Upper lobe of right lung (tissue), 1 donor: ENCODE results near the gene HYKK. TPM values are rescaled to one million over a fixed set of nuclear protein-coding genes. Genes with fewer than 3 reads are reported as not detected.
A peak's percentile ranks its signal among the peaks of the same experiment; 100 is the strongest.

Experiments used
- ATAC-seq: fragments of 200-7000 bp; cut with Tn5 transposase; one replicate; pipeline ENCODE4 v1.9.1; 2020; ENCODE audit warnings: mild to moderate bottlenecking, moderate library complexity
- DNase-seq: peaks from one replicate; pipeline ENCODE4 v3.0.0-alpha.2; 2020
- H3K27ac ChIP-seq: fragments of 200-600 bp; one replicate; pipeline ENCODE4 v1.8.0; 2022
- H3K27me3 ChIP-seq: fragments of 200-600 bp; one replicate; pipeline ENCODE4 v1.8.0; 2022; ENCODE audit warnings: mild to moderate bottlenecking
- H3K36me3 ChIP-seq: fragments of 200-600 bp; one replicate; pipeline ENCODE4 v1.8.0; 2022
- H3K4me1 ChIP-seq: fragments of 200-600 bp; one replicate; pipeline ENCODE4 v1.8.0; 2022
- H3K4me3 ChIP-seq: fragments of 200-600 bp; one replicate; pipeline ENCODE4 v1.8.0; 2022; ENCODE audit warnings: mild to moderate bottlenecking
- H3K9me3 ChIP-seq: fragments of 200-600 bp; one replicate; pipeline ENCODE4 v1.8.0; 2022
- intact Hi-C: fragments of 100-400 bp; cut with DNase I; formaldehyde crosslinking; loops from one replicate; pipeline ENCODE4 v1.11.0; 2022
- long read RNA-seq: library from polyadenylated mRNA; unstranded; transcript quantifications from one replicate; pipeline ENCODE4 v2.0.0, GENCODE V29; 2021
- total RNA-seq: library from RNA; stranded (reverse); fragmentation: NEBNext Ultra II Directional; extraction: Animal tissue kit (Norgen Biotek cat#: 25700); gene quantifications from one replicate; pipeline ENCODE4 v1.2.1, GENCODE V29; 2021
- TF ChIP-seq, protein P1 (sequence below): fragments of 200-600 bp; IDR thresholded peaks from one replicate; pipeline ENCODE4 v1.8.0; 2022; ENCODE audit warnings: antibody characterized with exemption
- donor health status: DM: no; HTN: yes; CAD: no; lungs with severe emphysema.

Gene HYKK, protein sequence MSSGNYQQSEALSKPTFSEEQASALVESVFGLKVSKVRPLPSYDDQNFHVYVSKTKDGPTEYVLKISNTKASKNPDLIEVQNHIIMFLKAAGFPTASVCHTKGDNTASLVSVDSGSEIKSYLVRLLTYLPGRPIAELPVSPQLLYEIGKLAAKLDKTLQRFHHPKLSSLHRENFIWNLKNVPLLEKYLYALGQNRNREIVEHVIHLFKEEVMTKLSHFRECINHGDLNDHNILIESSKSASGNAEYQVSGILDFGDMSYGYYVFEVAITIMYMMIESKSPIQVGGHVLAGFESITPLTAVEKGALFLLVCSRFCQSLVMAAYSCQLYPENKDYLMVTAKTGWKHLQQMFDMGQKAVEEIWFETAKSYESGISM
- 4.1 TPM for total RNA-seq
- long read RNA-seq, partial matches to known transcripts = 0 of 4 reads
- long read RNA-seq, other reads (novel, unspliced or antisense) = 2 of 4 reads

DNA sequence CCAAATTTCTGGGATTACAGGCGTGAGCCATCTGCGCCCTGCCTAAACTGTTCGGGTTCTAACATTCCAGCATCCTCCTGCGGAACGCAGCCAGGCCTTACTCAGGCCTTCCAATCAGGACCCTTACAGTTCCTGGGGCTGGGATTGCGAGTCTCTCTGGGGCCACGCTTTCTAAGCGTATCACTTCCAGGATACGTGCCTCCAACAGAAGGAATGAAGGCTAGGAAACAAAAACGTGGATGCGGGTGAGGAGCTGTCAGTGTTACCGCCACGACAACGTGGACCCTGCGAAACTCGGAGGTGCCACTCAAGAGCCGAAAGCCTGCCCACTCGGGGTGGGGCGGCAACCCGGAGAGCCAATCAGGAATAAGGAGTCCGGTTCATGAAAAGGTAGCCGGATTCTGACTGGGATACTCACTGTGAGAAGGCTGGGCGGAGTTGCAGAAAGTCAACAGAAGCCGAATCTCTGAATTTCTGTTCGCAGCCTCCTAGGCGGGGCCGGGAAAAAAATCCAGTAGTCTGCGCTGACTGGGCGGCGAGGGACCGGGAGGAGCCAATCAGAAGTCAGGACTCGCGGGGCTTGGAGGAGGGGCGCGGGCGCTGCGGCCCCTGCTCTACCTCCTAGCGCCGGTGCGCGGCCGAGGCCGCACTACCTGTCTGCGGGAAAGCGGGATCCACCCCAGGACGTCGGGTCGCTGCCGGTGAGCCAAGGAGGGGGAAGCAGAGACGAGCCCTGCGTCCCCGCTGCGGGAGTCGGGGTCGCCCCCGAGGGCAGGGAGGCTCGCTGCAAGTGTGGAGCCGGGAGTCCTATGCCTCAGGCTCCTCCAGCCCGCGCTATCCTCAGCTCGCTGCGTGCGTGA is at the start of gene HYKK:
TSS of gene HYKK (plus strand) at position 607 of the 860 bp plus-strand sequence. CDS start 5,512 bp downstream, outside the sequence.
- peak; percentile 98 for ATAC-seq
- Histone ChIP-seq H3K27me3 (no peaks in the 10 kb centered on the region), H3K4me1 (peaks cover 5% of the 10 kb centered on the region), H3K36me3 (no peaks in the 10 kb centered on the region), H3K27ac (peak within 1 kb of the TSS; percentile 65), H3K9me3 (no peaks in the 10 kb centered on the region), H3K4me3 (peak within 1 kb of the TSS; percentile 86)
- intact Hi-C loops = no loop called here
- TF ChIP-seq, protein P1, sequence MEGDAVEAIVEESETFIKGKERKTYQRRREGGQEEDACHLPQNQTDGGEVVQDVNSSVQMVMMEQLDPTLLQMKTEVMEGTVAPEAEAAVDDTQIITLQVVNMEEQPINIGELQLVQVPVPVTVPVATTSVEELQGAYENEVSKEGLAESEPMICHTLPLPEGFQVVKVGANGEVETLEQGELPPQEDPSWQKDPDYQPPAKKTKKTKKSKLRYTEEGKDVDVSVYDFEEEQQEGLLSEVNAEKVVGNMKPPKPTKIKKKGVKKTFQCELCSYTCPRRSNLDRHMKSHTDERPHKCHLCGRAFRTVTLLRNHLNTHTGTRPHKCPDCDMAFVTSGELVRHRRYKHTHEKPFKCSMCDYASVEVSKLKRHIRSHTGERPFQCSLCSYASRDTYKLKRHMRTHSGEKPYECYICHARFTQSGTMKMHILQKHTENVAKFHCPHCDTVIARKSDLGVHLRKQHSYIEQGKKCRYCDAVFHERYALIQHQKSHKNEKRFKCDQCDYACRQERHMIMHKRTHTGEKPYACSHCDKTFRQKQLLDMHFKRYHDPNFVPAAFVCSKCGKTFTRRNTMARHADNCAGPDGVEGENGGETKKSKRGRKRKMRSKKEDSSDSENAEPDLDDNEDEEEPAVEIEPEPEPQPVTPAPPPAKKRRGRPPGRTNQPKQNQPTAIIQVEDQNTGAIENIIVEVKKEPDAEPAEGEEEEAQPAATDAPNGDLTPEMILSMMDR = peak; percentile 9
- DNase-seq = peak; percentile 94

DNA sequence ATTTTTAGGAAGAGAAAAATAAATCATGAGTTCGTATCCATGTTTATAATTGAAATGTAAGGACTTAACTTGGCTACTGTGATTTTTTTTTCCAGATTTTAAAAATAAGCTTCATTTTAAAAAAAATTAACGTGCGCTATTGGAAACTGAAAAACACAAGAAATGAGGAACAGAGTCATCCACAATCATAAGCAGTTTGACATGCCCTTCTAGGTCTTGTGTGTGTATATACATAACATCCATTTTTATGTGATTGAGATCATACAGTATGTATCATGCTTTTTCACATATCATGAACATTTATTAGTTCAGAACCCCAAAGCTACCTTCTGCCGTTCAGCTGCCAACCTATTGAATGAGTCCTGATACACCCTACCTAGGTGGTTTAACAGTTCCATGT is 46.6 kb upstream of the HYKK start:
- peaks cover 27% of the 10 kb centered on the region for H3K4me1 ChIP-seq

DNA sequence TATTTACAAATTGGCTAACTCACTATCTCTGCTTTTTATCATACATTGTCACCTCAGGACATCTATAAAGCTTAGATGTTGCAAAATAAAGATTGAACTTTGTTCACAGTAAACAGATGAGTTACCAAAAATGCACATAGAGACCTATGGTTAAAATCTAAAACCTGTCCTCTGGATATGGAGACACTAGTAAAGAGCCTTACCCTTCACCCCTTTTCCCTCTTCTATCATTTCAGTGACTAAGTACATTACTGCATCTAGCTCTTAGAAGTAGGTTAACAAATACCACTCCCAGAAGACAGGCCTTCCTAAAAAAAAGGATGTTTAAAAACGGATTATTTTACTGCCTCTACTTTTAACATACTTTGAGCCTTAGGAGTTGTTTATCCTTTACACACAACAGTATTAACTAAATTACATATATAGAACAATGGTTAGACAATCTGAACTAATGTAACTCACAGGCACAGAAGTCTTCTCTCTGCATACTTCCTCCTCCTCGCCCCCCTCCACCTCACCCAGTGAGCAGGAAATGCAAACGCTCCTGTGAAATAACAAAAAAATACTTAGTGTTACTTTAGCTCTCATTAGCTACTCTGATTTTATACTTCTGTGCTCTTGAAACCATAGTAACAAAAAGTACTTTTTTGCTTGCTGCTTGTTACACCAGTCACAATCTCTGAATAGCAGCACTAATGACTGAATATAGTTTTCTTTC is 46.0 kb upstream of the HYKK start:
- DNase-seq (no peak), ATAC-seq (peak; percentile 56)
- Histone ChIP-seq H3K27ac (no peak overlapping the region), H3K27me3 (no peaks in the 10 kb centered on the region), H3K36me3 (peaks cover 34% of the 10 kb centered on the region), H3K9me3 (no peaks in the 10 kb centered on the region), H3K4me1 (peaks cover 21% of the 10 kb centered on the region), H3K4me3 (no peak overlapping the region)
- TF ChIP-seq, protein P1 = no peak
- intact Hi-C loops = no loop called here

More for the DNA sequence above, 46.6 kb upstream of the HYKK start:
- ATAC-seq (no peak), DNase-seq (no peak)
- TF ChIP-seq, protein P1 = no peak
- peaks cover 28% of the 10 kb centered on the region for H3K36me3 ChIP-seq
- no peak overlapping the region for H3K4me3 ChIP-seq
- H3K9me3 ChIP-seq = no peaks in the 10 kb centered on the region
- no peak overlapping the region for H3K27ac ChIP-seq
- intact Hi-C loops = no loop called here
- no peaks in the 10 kb centered on the region for H3K27me3 ChIP-seq

DNA sequence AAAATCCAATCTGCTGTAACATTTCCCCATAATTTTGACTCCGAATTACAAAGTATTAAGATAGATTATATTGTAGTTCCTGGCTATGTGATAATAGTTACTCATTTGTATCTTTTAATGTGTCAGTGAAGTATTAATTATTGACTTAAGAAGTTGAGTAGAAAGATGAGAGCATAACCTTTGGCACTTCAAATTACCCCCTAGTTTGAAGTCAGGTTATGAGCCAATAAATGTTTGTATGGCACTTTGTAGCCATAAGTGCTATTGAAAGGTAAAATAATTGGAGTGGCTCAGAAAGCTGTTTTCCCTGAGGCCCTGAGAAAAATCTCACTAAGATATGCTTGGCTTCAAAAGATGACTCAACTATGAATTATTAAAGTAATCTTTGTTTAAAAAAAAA is 38.3 kb upstream of the HYKK start:
- no peaks in the 10 kb centered on the region for H3K27me3 ChIP-seq
- no peaks in the 10 kb centered on the region for H3K9me3 ChIP-seq
- intact Hi-C loops = no loop called here
- DNase-seq (no peak), ATAC-seq (no peak)
- H3K4me1 ChIP-seq = no peaks in the 10 kb centered on the region
- no peak overlapping the region for H3K4me3 ChIP-seq
- no peak overlapping the region for H3K27ac ChIP-seq
- H3K36me3 ChIP-seq = peaks cover 98% of the 10 kb centered on the region
- TF ChIP-seq, protein P1 = no peak

DNA sequence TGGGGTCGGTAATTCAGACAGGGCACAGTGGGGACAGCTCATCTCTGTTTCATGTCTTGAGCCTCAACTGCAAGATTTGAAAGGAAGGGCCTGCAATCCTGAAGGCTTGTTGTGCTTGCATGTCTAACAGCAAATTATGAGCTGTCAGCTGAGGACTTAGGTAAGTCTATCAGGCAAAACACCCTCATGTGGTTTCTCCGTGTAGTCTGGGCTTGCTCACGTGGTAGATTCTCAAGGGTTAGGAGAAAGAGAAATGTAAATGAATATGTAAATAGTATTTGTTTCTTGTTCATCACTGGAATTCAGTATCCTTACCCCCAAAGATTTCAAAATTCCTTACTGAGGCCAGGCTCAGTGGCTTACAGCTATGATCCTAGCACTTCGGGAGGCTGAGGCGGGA is 30.1 kb upstream of the HYKK start:
- no peaks in the 10 kb centered on the region for H3K4me1 ChIP-seq
- intact Hi-C loops = no loop called here
- DNase-seq = no peak
- H3K4me3 ChIP-seq = no peak overlapping the region
- H3K27ac ChIP-seq = no peak overlapping the region
- ATAC-seq = no peak
- H3K36me3 ChIP-seq = peaks cover 93% of the 10 kb centered on the region
- no peaks in the 10 kb centered on the region for H3K27me3 ChIP-seq
- TF ChIP-seq, protein P1 = no peak
- no peaks in the 10 kb centered on the region for H3K9me3 ChIP-seq
